H1 (cell line): ENCODE data around the gene CP. TPM values are rescaled to one million over a fixed set of nuclear protein-coding genes. Genes with fewer than 3 reads are reported as not detected.

ENCODE experiments used
- CBX8 ChIP-seq: fragments of 300-800, 300-1000 bp; sonication (generic); IDR thresholded peaks from 2 replicates; pipeline ENCODE4 v1.7.1; 2016; ENCODE audit warnings: low read depth, low read length, borderline replicate concordance
- CHD7 ChIP-seq: fragments of 300-600 bp; sonication (generic); IDR thresholded peaks from 2 replicates; pipeline ENCODE4 v1.7.1; 2012; ENCODE audit warnings: low read length, moderate library complexity, mild to moderate bottlenecking, inconsistent platforms; ENCODE audit not compliant: insufficient replicate concordance
- HDAC6 ChIP-seq: IDR thresholded peaks from one replicate; pipeline ENCODE4 v1.7.1; 2012; ENCODE audit warnings: low read depth, mild to moderate bottlenecking, inconsistent platforms, low read length, moderate library complexity
- SRF ChIP-seq: IDR thresholded peaks from 2 replicates; pipeline ENCODE4 v1.6.1; 2011; ENCODE audit warnings: mild to moderate bottlenecking, low read depth, low read length, moderate library complexity
- YY1 ChIP-seq: IDR thresholded peaks from 2 replicates; pipeline ENCODE4 v1.6.1; 2011; ENCODE audit warnings: low read depth, mild to moderate bottlenecking, low read length
- polyA plus RNA-seq, 7 experiments: library from polyadenylated mRNA; depleted of rRNA in 3 of 7; stranded (reverse) in 5 of 7; unstranded in 2 of 7; fragments of >200 nt in 5 of 7; fragments of 200-250 nt in 2 of 7; gene quantifications; 1 replicate in 5 of 7; 2 replicates in 1 of 7; 4 replicates in 1 of 7; pipeline versions ENCODE4 v1.2.1 to v1.2.3, GENCODE V29; 2011 to 2013; ENCODE audit warnings: missing spikeins in 2 of 7, mixed read lengths in 2 of 7
- total RNA-seq: library from RNA; stranded (reverse); fragmentation: NEBNext Ultra II Directional; extraction: Animal tissue kit (Norgen Biotek cat#: 25700); gene quantifications from 2 replicates; pipeline ENCODE4 v1.2.1, GENCODE V29; 2021

Gene CP
- total and polyA plus RNA-seq, 2 of the 8 experiments (the other 6 are each of a cell fraction or from before 2014, with no cell fraction given), result 0.32 to 2.6 TPM

GRCh38 chr3:149160754-149161300, 60.8 kb downstream of the CP start (continued):
- TF ChIP-seq HDAC6, result no peak
- no peak for TF ChIP-seq CBX8
- TF ChIP-seq SRF, result no peak
- no peak for TF ChIP-seq YY1
- TF ChIP-seq CHD7, result no peak
- TF ChIP-seq, all 59 proteins: peak for 0
